NT2/D1 (cell line): ENCODE measurements around the gene SEL1L2.

Experiments used
- SUZ12 ChIP-seq: IDR thresholded peaks from 2 replicates; pipeline ENCODE4 v1.6.1; 2011; ENCODE audit not compliant: insufficient read length, insufficient read depth; ENCODE audit errors: extremely low read depth
- YY1 ChIP-seq: IDR thresholded peaks from 2 replicates; pipeline ENCODE4 v1.6.1; 2011; ENCODE audit not compliant: insufficient read length, insufficient read depth
- ZNF274 ChIP-seq: IDR thresholded peaks from 2 replicates; pipeline ENCODE4 v1.6.1; 2011; ENCODE audit warnings: mild to moderate bottlenecking, low read depth, low read length

GRCh38 chr20:13936781-13937576 is 53.4 kb downstream of the SEL1L2 start:
- TF ChIP-seq ZNF274 (no peak), YY1 (no peak), SUZ12 (no peak)
